Measurements from ENCODE around the gene INSL6. TPM values are rescaled to one million over a fixed set of nuclear protein-coding genes. Genes with fewer than 3 reads are reported as not detected.

Gene INSL6
- total RNA-seq, 1 experiment from 2014 or later, result not detected

DNA sequence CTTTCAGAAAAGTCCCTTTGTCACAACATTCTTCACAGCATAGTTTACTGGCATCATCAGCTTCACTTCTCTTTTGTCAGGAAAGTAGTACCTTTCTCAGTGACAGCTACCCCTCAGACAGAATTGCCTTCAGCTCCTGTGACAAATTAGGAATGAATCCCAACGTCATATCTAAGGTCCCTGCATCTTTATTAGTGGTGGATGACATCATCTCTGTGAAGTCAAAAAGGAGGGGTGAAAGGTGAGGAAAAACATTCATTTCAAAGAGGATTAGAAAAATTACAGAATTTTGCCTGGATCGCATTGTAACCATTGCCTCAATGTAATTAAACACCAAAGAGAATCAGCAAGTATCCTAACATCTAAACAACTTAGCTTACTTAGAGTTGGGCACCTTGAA, 7.9 kb upstream of the INSL6 start:
- H3K36me3 Mint-ChIP-seq, result peaks cover 3% of the 10 kb centered on the region; the same call in 1 of the 2 replicates
- no peak overlapping the region for H3K27ac Mint-ChIP-seq
- H3K4me1 Mint-ChIP-seq, result no peaks in the 10 kb centered on the region
- no peak overlapping the region for H3K4me3 Mint-ChIP-seq
- ATAC-seq (no peak), DNase-seq (ENCODE audit: low spot score) (no peak)
- CTCF ChIA-PET, result interaction anchor here (1.5 kb wide), 1 partner anchor 407 kb away, joined by 4 read pairs; no protein-coding TSS in a partner anchor
- POLR2A ChIA-PET, result no interaction called here
- no peaks in the 10 kb centered on the region for H3K27me3 Mint-ChIP-seq (ENCODE audit: low read depth)
- TF ChIP-seq PREB (CRISPR knock-in tag; IDR thresholded peaks at IDR 0.05; ENCODE audit: borderline replicate concordance) (no peak), TP53 (CRISPR knock-in tag; IDR thresholded peaks at IDR 0.05) (no peak), ZNF317 (CRISPR knock-in tag; IDR thresholded peaks at IDR 0.05; ENCODE audit: borderline replicate concordance, low read depth) (no peak), ZNF263 (CRISPR knock-in tag; IDR thresholded peaks at IDR 0.05; ENCODE audit: low read depth) (no peak), CREB1 (CRISPR knock-in tag; IDR thresholded peaks at IDR 0.05) (no peak), IRF2 (CRISPR knock-in tag; IDR thresholded peaks at IDR 0.05; ENCODE audit: borderline replicate concordance, low read depth) (no peak), OVOL2 (CRISPR knock-in tag; IDR thresholded peaks at IDR 0.05; ENCODE audit: borderline replicate concordance) (no peak), ZNF232 (CRISPR knock-in tag; IDR thresholded peaks at IDR 0.05) (no peak), USF1 (CRISPR knock-in tag; IDR thresholded peaks at IDR 0.05) (no peak), SOX15 (CRISPR knock-in tag; IDR thresholded peaks at IDR 0.05) (no peak)
- H3K9me3 Mint-ChIP-seq, result peaks cover 12% of the 10 kb centered on the region

DNA sequence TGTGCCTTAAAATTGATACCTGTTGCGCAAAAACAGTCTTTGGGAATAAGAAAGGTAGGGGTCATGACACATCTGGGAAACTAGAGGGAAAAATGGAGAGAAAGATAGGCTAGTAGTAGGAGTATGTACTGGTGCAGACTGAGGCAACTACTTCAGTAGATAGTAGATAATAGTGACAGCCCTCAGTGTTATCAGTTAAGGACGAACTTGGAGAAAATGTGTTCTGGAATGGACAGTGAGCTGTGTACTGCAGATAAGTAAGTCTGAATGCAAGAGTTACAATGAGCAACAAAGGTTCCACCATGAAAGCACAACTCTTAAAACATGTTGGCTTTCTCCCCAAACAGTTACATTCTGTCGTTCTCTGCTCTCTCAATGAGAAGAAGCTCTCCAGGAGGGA, 6.5 kb upstream of the INSL6 start:
- no peak for DNase-seq (ENCODE audit: low spot score)
- Mint-ChIP-seq H3K4me1 (no peaks in the 10 kb centered on the region), H3K27ac (no peak overlapping the region), H3K9me3 (no peaks in the 10 kb centered on the region), H3K27me3 (ENCODE audit: low read depth) (no peaks in the 10 kb centered on the region), H3K4me3 (no peak overlapping the region), H3K36me3 (no peaks in the 10 kb centered on the region)
- TF ChIP-seq HMGA2 (CRISPR knock-in tag; IDR thresholded peaks at IDR 0.05), result no peak
- TF ChIP-seq PREB (CRISPR knock-in tag; IDR thresholded peaks at IDR 0.05; ENCODE audit: borderline replicate concordance), result no peak
- no peak for TF ChIP-seq PRRX2 (CRISPR knock-in tag; IDR thresholded peaks at IDR 0.05)
- no peak for TF ChIP-seq GABPB1 (CRISPR knock-in tag; IDR thresholded peaks at IDR 0.05)
- no peak for TF ChIP-seq ZBTB21 (CRISPR knock-in tag; IDR thresholded peaks at IDR 0.05; ENCODE audit: borderline replicate concordance)
- ATAC-seq, result no peak
- CTCF ChIA-PET, result interaction anchor here (1.5 kb wide), 1 partner anchor 409 kb away, joined by 4 read pairs; no protein-coding TSS in a partner anchor
- POLR2A ChIA-PET, result no interaction called here

DNA sequence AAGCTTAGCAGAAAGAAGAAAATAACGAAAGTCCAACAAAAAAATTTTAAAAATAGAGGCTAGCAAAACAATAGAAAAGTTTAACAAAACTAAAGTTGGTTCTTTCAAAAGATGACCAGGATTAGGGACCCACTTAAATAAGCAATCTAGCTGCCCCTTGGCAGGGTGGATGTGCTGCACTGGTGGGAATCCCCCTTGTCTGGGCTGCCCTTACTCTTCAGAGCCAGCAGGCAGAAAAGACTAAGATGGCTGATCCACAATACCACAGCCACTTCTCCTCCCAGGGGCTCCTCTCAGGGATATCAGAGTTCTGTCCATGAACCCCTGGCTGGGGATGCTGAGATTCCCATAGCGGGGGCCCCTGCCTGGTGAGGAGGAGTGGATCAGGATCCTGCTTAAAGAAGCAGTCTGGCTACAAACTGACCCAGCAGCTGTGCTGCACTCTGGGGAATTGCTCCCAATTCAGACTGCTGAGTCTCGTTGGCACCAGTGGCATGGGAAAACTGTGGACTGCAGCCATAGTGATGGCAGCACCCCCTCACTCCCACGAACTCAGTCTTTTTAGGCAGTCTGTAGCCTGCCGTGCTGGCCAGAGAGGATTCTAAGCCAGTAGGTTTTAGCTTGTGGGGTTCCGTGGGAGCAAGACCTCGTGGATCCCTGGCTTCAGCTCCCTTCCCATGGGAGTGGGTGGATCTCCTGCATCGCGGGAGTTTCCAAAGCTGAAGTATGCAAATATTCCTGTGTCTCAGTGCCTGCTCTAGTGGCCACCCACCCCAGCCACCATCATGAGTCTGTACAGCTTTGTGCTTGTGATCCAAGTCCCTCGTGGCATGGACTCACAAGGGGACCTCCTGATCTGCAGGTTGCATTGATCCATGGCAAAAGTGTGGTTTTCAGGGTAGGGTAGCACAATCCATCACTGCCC, 2.9 kb upstream of the INSL6 start:
- CTCF ChIA-PET, result interaction anchor here (0.9 to 1.2 kb wide), 3 partner anchors 133 to 261 kb away, joined by 3 to 4 read pairs (median 3); partner anchors contain the start of gene CD274
- Mint-ChIP-seq H3K4me3 (no peak overlapping the region), H3K27me3 (ENCODE audit: low read depth) (no peaks in the 10 kb centered on the region; the same call in 1 of the 2 replicates), H3K36me3 (no peaks in the 10 kb centered on the region), H3K27ac (no peak overlapping the region), H3K9me3 (no peaks in the 10 kb centered on the region), H3K4me1 (peaks cover 11% of the 10 kb centered on the region)
- no peak for DNase-seq (ENCODE audit: low spot score)
- TF ChIP-seq, protein P1, sequence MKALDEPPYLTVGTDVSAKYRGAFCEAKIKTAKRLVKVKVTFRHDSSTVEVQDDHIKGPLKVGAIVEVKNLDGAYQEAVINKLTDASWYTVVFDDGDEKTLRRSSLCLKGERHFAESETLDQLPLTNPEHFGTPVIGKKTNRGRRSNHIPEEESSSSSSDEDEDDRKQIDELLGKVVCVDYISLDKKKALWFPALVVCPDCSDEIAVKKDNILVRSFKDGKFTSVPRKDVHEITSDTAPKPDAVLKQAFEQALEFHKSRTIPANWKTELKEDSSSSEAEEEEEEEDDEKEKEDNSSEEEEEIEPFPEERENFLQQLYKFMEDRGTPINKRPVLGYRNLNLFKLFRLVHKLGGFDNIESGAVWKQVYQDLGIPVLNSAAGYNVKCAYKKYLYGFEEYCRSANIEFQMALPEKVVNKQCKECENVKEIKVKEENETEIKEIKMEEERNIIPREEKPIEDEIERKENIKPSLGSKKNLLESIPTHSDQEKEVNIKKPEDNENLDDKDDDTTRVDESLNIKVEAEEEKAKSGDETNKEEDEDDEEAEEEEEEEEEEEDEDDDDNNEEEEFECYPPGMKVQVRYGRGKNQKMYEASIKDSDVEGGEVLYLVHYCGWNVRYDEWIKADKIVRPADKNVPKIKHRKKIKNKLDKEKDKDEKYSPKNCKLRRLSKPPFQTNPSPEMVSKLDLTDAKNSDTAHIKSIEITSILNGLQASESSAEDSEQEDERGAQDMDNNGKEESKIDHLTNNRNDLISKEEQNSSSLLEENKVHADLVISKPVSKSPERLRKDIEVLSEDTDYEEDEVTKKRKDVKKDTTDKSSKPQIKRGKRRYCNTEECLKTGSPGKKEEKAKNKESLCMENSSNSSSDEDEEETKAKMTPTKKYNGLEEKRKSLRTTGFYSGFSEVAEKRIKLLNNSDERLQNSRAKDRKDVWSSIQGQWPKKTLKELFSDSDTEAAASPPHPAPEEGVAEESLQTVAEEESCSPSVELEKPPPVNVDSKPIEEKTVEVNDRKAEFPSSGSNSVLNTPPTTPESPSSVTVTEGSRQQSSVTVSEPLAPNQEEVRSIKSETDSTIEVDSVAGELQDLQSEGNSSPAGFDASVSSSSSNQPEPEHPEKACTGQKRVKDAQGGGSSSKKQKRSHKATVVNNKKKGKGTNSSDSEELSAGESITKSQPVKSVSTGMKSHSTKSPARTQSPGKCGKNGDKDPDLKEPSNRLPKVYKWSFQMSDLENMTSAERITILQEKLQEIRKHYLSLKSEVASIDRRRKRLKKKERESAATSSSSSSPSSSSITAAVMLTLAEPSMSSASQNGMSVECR (CRISPR knock-in tag; IDR thresholded peaks at IDR 0.05; ENCODE audit: borderline replicate concordance), result no peak
- TF ChIP-seq ZMAT4 (CRISPR knock-in tag; IDR thresholded peaks at IDR 0.05) (no peak), MXD4 (CRISPR knock-in tag; IDR thresholded peaks at IDR 0.05; ENCODE audit: borderline replicate concordance) (no peak), ELF4 (CRISPR knock-in tag; IDR thresholded peaks at IDR 0.05; ENCODE audit: low read depth) (no peak), SP1 (CRISPR knock-in tag; conservative IDR thresholded peaks at IDR 0.05) (no peak)
- no peak for ATAC-seq
- POLR2A ChIA-PET, result no interaction called here

Data from WTC11 (cell line).